Motor neuron (in vitro differentiated cells): ENCODE results near the gene FMNL2. TPM values are rescaled to one million over a fixed set of nuclear protein-coding genes. Genes with fewer than 3 reads are reported as not detected.

Experiments
- ATAC-seq, 8 experiments: fragments of 200-7000 bp; cut with Tn5 transposase; replicated peaks in 6 of 8; 2 replicates each; pipeline ENCODE4 v1.8.0; 2021; ENCODE audit warnings: mild to moderate bottlenecking in 8 of 8, moderate library complexity in 8 of 8
- H3K27ac ChIP-seq, 2 donors: fragments of 250-450 bp; sonication (Bioruptor Pico); 2 replicates each; pipeline ENCODE4 v1.9.0; 2021; ENCODE audit warnings: antibody characterized with exemption in 2 of 2, mild to moderate bottlenecking in 2 of 2, moderate library complexity in 1 of 2
- H3K4me1 ChIP-seq, 2 donors: fragments of 250-450 bp; sonication (Bioruptor Pico); replicated peaks in 1 of 2; 2 replicates each; pipeline ENCODE4 v1.6.1; 2021; ENCODE audit warnings: antibody characterized with exemption in 2 of 2, mild to moderate bottlenecking in 2 of 2, moderate library complexity in 1 of 2
- H3K4me3 ChIP-seq, 5 donors: fragments of 250-450 bp; sonication (Bioruptor Pico); 2 replicates each; pipeline ENCODE4 v1.9.0; 2021; ENCODE audit warnings: antibody characterized with exemption in 5 of 5, mild to moderate bottlenecking in 5 of 5, moderate library complexity in 4 of 5
- WGBS, 10 experiments: fragments of 450-650 bp; shearing (Covaris generic); methylation state at CpG; one replicate each; pipeline ENCODE4 v1.0.0; 2022; 5-methylcytosine and 5-hydroxymethylcytosine counted together
- in situ Hi-C, 9 experiments: fragments of 400-800 bp; cut with MboI; loops; one replicate each; pipeline ENCODE4 v1.15.0; 2021; ENCODE audit warnings: low sequenced_read_pairs in 9 of 9, low pct_unique_long_range_greater_than_20kb in 2 of 9; ENCODE audit not compliant: unreplicated experiment in 9 of 9
- total RNA-seq, 8 experiments: library from RNA; unstranded; fragments of 300-600 nt; gene quantifications; 2 replicates each; pipeline versions ENCODE4 v1.2.3 to v1.2.4, GENCODE V29; 2022

FMNL2 gene
- total RNA-seq, 8 experiments from 2014 or later = 28.9 to 179 (median 64.2) TPM

DNA sequence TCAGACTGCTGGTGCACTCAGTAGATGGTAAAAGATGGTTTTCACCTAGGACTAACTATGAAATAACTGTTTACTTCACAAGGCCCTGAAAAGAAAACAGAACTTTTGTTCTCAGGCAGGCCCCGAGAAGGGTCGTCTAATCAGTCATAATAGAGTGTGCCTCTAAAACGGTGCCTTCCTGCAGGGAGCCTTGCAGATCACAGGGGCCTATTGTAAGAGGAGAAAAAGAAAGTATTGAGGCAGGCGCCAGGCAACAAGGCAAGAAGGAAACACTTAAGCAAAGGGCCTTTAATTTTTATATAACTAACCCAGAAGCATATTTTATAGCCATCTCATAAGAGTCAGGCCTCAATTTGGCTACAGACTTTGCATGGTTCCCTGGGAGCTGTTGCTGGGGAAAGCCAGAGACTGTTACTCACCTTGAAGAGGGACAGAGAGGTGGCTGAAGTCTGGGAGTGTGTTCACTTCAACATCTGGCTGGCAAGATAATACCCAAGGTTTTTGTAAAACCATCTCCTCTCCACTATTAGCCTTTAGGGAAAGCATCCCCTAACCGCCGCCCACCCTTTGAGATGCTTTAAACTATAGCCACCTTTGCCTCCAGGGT is 265.2 kb downstream of the FMNL2 start:
- in situ Hi-C loops = loop anchor here in 3 of 9 experiments (25.0 kb wide), 2 partner anchors 263 to 413 kb away; partner anchors contain the start of genes FMNL2 (in 2 of the 3) and STAM2 (in 1 of the 3)

GRCh38 chr2:152600697-152601096 is 265.7 kb downstream of the FMNL2 start:
- in situ Hi-C loops = loop anchor here in 3 of 9 experiments (25.0 kb wide), 2 partner anchors 263 to 413 kb away; partner anchors contain the start of genes FMNL2 (in 2 of the 3) and STAM2 (in 1 of the 3)
- no peak overlapping the region for H3K4me3 ChIP-seq
- WGBS, 10 experiments = 21 to 100% (median 76%) methylated on average over 1 to 2 of the region's 2 CpGs
- ATAC-seq = peak in 2 of 8 experiments; percentile 24 to 28
- no peaks in the 10 kb centered on the region for H3K4me1 ChIP-seq
- no peak overlapping the region for H3K27ac ChIP-seq

More for the DNA sequence above, 265.2 kb downstream of the FMNL2 start:
- no peaks in the 10 kb centered on the region for H3K4me1 ChIP-seq
- no peak overlapping the region for H3K27ac ChIP-seq
- ATAC-seq = peak in 1 of 8 experiments; percentile 43
- 6 to 100% (median 84%) methylated on average over 1 to 6 of the region's 6 CpGs; no CpG with 5 or more reads in 1 of the 10 experiments for WGBS, 10 experiments
- H3K4me3 ChIP-seq = no peak overlapping the region

GRCh38 chr2:152602750-152603149 is 267.8 kb downstream of the FMNL2 start:
- no peak overlapping the region for H3K4me3 ChIP-seq
- in situ Hi-C loops = loop anchor here in 3 of 9 experiments (25.0 kb wide), 2 partner anchors 265 to 415 kb away; partner anchors contain the start of genes FMNL2 (in 2 of the 3) and STAM2 (in 1 of the 3)
- WGBS, 10 experiments = 35 to 100% (median 90%) methylated on average over 1 to 8 of the region's 8 CpGs; no CpG with 5 or more reads in 1 of the 10 experiments
- ATAC-seq = no peak
- H3K27ac ChIP-seq = no peak overlapping the region
- no peaks in the 10 kb centered on the region for H3K4me1 ChIP-seq

GRCh38 chr2:152603166-152603565 is 268.2 kb downstream of the FMNL2 start:
- ATAC-seq = no peak
- Histone ChIP-seq H3K27ac (no peak overlapping the region), H3K4me3 (no peak overlapping the region), H3K4me1 (no peaks in the 10 kb centered on the region)
- WGBS, 10 experiments = 80 to 100% (median 97%) methylated on average over 1 to 3 of the region's 3 CpGs
- in situ Hi-C loops = loop anchor here in 3 of 9 experiments (25.0 kb wide), 2 partner anchors 266 to 416 kb away; partner anchors contain the start of genes FMNL2 (in 2 of the 3) and STAM2 (in 1 of the 3)

- WGBS, 10 experiments = 0 to 100% (median 100%) methylated on average over 1 of the region's 1 CpG; no CpG with 5 or more reads in 2 of the 10 experiments
- H3K4me3 ChIP-seq = no peak overlapping the region
- ATAC-seq = no peak
- no peak overlapping the region for H3K27ac ChIP-seq
- no peaks in the 10 kb centered on the region for H3K4me1 ChIP-seq
- in situ Hi-C loops = loop anchor here in 3 of 9 experiments (25.0 kb wide), 2 partner anchors 269 to 419 kb away; partner anchors contain the start of genes FMNL2 (in 2 of the 3) and STAM2 (in 1 of the 3)
Observed at GRCh38 chr2:152606081-152606480, 271.1 kb downstream of the FMNL2 start.

DNA sequence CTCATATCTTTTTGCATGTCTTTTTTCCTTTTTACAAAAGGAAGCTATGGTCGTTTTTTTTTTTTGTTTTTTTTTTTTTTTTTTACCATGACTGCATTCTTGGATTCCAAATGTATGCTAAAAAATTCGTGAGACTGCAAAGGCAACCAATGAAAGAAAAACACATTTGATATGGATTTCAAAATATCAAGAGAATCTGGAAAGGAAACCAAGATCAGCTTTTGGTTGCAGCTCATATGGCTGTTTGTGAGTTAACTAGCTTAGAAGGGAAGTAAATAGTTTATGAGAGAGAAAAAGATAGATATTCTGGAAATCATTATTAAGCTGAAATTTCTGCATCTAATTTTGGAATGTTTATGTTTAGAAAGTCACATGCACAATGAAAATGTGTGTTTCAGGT is 272.0 kb downstream of the FMNL2 start:
- Histone ChIP-seq H3K4me3 (no peak overlapping the region), H3K4me1 (no peaks in the 10 kb centered on the region), H3K27ac (no peak overlapping the region)
- 4 to 84% (median 59%) methylated on average over 1 to 2 of the region's 2 CpGs for WGBS, 10 experiments
- in situ Hi-C loops = loop anchor here in 3 of 9 experiments (25.0 kb wide), 2 partner anchors 270 to 420 kb away; partner anchors contain the start of genes FMNL2 (in 2 of the 3) and STAM2 (in 1 of the 3)
- no peak for ATAC-seq

GRCh38 chr2:152607793-152608300 is 272.9 kb downstream of the FMNL2 start:
- no peak for ATAC-seq
- H3K27ac ChIP-seq = no peak overlapping the region
- no peak overlapping the region for H3K4me3 ChIP-seq
- in situ Hi-C loops = loop anchor here in 3 of 9 experiments (25.0 kb wide), 2 partner anchors 271 to 421 kb away; partner anchors contain the start of genes FMNL2 (in 2 of the 3) and STAM2 (in 1 of the 3)
- WGBS, 10 experiments = 71 to 95% (median 77%) methylated on average over 3 to 5 of the region's 7 CpGs; no CpG with 5 or more reads in 4 of the 10 experiments
- H3K4me1 ChIP-seq = no peaks in the 10 kb centered on the region

DNA sequence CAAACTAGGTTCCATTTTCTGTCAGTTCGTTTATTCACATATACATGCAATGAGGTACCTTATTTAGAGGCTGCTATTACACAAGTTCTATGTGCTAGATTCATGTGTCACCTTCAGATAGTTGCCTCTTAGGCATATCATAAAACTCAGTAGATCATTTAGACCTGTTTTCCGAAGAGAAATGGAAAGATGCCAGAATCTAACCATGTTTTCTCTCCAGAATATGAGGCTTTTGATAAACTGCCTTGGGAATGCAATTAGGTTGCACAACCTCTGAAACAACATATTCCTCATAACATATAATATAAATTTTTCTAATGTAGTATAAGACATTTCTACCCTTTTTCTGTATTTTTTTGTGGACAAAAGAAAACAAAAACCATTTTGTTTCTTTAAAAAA is 274.2 kb downstream of the FMNL2 start:
- no peak for ATAC-seq
- in situ Hi-C loops = loop anchor here in 3 of 9 experiments (25.0 kb wide), 2 partner anchors 272 to 422 kb away; partner anchors contain the start of genes FMNL2 (in 2 of the 3) and STAM2 (in 1 of the 3)
- Histone ChIP-seq H3K4me3 (no peak overlapping the region), H3K4me1 (no peaks in the 10 kb centered on the region), H3K27ac (no peak overlapping the region)
- 50 to 100% (median 76%) methylated on average over 1 to 2 of the region's 2 CpGs for WGBS, 10 experiments

- in situ Hi-C loops = loop anchor here in 3 of 9 experiments (25.0 kb wide), 2 partner anchors 272 to 422 kb away; partner anchors contain the start of genes FMNL2 (in 2 of the 3) and STAM2 (in 1 of the 3)
- no peak for ATAC-seq
- no peaks in the 10 kb centered on the region for H3K4me1 ChIP-seq
- H3K27ac ChIP-seq = no peak overlapping the region
- no peak overlapping the region for H3K4me3 ChIP-seq
- 0 to 57% (median 27%) methylated on average over 1 of the region's 1 CpG; no CpG with 5 or more reads in 6 of the 10 experiments for WGBS, 10 experiments
Observed at GRCh38 chr2:152609699-152610098, 274.7 kb downstream of the FMNL2 start.

DNA sequence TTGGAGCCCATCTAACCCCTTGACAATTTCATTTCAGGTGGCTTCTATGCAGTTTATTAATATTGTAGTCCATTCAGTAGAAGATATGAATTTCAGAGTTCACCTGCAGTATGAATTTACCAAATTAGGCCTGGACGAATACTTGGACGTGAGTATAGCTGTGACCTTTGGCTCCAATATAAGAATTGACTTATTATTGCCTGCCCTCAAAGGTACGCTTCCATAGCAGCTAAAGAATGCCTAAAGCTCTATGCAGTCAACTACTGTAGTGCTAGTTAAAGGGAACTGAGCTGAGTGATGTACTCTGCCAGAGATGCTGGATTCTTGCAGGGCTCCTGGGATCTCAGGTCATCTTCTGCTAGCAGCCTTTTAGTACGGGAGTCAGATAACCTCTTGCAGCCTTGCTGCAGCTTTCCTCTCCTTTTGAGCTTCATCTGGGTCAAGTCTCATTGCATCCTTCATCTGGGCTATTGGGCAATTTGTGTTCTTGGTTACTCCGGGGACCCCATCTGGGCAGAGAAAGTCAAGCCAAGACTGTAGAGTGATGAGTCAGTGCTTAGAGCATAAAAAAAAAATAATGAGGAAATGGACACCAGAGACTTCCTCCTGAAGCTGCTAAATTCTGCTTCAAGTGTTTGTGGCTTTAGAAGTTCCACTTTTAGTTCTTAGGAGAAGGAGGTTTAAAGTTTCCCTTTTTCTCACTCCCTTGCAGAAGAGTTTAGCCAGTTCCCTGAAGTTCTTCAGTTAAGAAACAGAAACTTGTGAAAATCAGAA is 276.7 kb downstream of the FMNL2 start:
- no peak overlapping the region for H3K4me3 ChIP-seq
- no peak overlapping the region for H3K27ac ChIP-seq
- ATAC-seq = peak in 4 of 8 experiments; percentile 46 to 78 (median 68)
- 58 to 100% (median 91%) methylated on average over 1 to 5 of the region's 5 CpGs; no CpG with 5 or more reads in 4 of the 10 experiments for WGBS, 10 experiments
- no peaks in the 10 kb centered on the region for H3K4me1 ChIP-seq
- in situ Hi-C loops = loop anchor here in 3 of 9 experiments (25.0 kb wide), 2 partner anchors 274 to 424 kb away; partner anchors contain the start of genes FMNL2 (in 2 of the 3) and STAM2 (in 1 of the 3)

- no peaks in the 10 kb centered on the region for H3K4me1 ChIP-seq
- 50 to 100% (median 90%) methylated on average over 1 to 2 of the region's 2 CpGs for WGBS, 10 experiments
- in situ Hi-C loops = loop anchor here in 3 of 9 experiments (25.0 kb wide), 2 partner anchors 276 to 426 kb away; partner anchors contain the start of genes FMNL2 (in 2 of the 3) and STAM2 (in 1 of the 3)
- ATAC-seq = no peak
- no peak overlapping the region for H3K4me3 ChIP-seq
- no peak overlapping the region for H3K27ac ChIP-seq
Observed at GRCh38 chr2:152613235-152613634, 278.3 kb downstream of the FMNL2 start.

DNA sequence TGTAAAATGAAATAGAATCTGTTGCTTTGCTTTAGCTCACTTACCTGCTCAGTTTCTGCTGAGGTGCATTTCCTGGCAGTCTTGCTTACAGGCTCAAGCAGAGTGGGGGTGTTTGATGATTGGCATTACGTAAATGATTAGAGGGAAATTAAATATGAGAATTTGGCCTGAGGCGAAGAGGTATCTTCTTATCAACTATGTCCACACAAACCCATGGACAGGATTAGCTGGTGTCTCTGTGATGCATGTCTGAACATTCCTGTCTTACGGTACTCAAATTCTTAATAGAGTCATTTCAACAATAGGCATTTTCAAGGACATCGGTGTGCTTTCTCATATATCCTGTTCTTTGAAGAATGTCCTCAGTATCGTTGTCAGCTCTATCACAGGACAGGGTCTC is 280.2 kb downstream of the FMNL2 start:
- H3K4me3 ChIP-seq = no peak overlapping the region
- H3K4me1 ChIP-seq = no peaks in the 10 kb centered on the region
- H3K27ac ChIP-seq = no peak overlapping the region
- in situ Hi-C loops = loop anchor here in 3 of 9 experiments (25.0 kb wide), 2 partner anchors 278 to 428 kb away; partner anchors contain the start of genes FMNL2 (in 2 of the 3) and STAM2 (in 1 of the 3)
- WGBS, 10 experiments = 71 to 100% (median 95%) methylated on average over 1 to 5 of the region's 5 CpGs
- no peak for ATAC-seq
